ENCODE measurements around the gene SPRR1A.

DNA sequence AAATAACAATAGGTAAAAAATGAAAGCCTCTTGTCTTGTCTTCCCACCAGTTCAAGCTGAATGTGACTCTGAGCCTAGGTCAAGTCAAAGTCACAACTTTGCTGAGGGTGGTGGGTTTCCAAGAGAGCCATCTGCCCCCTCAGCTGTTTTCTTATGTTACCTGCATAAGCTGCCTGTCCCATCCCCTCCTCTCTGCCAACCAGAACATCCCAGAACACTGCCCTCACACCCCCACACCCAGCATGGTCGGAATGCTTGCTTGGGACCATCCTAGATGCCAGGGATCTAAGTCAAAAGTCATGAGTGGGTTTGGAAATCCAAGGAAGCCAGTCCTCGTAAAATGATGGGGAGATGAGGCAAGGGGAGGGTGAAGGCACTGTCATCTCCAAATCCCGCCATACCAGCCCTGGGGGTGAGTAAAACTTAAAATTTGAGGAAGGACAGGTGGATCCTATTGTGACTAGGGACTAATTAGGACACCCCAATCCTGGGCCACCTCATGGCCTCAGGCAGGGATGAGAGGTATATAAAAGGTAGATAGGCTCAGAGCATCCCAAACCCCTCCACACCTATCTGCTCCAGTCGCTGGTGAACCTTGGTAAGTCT is 37.1 kb upstream of the SPRR1A start, which contains the start of gene SPRR5:
- TF ChIP-seq, protein P1, sequence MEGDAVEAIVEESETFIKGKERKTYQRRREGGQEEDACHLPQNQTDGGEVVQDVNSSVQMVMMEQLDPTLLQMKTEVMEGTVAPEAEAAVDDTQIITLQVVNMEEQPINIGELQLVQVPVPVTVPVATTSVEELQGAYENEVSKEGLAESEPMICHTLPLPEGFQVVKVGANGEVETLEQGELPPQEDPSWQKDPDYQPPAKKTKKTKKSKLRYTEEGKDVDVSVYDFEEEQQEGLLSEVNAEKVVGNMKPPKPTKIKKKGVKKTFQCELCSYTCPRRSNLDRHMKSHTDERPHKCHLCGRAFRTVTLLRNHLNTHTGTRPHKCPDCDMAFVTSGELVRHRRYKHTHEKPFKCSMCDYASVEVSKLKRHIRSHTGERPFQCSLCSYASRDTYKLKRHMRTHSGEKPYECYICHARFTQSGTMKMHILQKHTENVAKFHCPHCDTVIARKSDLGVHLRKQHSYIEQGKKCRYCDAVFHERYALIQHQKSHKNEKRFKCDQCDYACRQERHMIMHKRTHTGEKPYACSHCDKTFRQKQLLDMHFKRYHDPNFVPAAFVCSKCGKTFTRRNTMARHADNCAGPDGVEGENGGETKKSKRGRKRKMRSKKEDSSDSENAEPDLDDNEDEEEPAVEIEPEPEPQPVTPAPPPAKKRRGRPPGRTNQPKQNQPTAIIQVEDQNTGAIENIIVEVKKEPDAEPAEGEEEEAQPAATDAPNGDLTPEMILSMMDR (IDR thresholded peaks at IDR 0.05): no peak
- TF ChIP-seq POLR2A (IDR thresholded peaks at IDR 0.05): no peak

Data from breast epithelium (tissue), 3 donors.